NCI-H1417 (cell line): Measurements from ENCODE around the gene RPL27.

ENCODE experiments used
- DNase-seq, 3 experiments: peaks; one replicate each; lab custom pipeline; 2025; lab: John Stamatoyannopoulos, UW

RPL27 gene

DNA sequence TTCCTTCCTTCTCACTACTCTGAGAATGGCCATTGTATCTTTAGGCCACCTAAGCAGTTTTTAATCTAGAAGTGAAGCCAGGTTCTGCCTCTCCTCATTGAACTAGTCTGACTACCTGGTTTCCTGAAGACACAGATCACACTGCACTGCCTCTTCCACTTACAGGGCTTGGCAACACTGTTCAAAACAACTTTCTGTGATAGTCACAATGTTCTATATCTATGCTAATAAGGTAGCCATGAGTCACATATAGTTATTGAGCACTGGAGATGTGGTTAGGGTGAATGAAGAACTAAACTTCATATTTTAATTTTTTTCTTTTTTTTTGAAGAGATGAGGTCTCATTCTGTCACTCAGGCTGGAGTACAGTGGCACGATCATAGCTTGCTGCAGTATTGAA, 53.8 kb downstream of the RPL27 start:
- no peak for DNase-seq
